WTC11 (cell line): ENCODE results near the gene GCK. TPM values are rescaled to one million over a fixed set of nuclear protein-coding genes. Genes with fewer than 3 reads are reported as not detected.
"Not testable (repeated sequence)": the region's sequence is repeated elsewhere in the genome, so short reads cannot be mapped to it uniquely, and the experiment has no call there.

Source experiments
- ATAC-seq: fragments of 200-7000 bp; cut with Tn5 transposase; 2 replicates; pipeline ENCODE4 v1.10.0; 2021; ENCODE audit warnings: mild to moderate bottlenecking, moderate library complexity
- CTCF ChIA-PET: fragments of 300-600 bp; sonication (Branson Sonifier 250); formaldehyde crosslinking; loops from one replicate; lab custom pipeline; 2021; ENCODE audit warnings: antibody characterized with exemption; lab: Charles Lee
- POLR2A ChIA-PET: fragments of 350-600 bp; sonication (Branson Sonifier 250); formaldehyde crosslinking; loops from one replicate; lab custom pipeline; 2021; ENCODE audit warnings: antibody characterized with exemption; lab: Charles Lee
- DNase-seq: peaks from one replicate; pipeline ENCODE4 v3.0.0; 2021; ENCODE audit warnings: low spot score
- H3K27ac Mint-ChIP-seq: 2 replicates; pipeline ENCODE4 v1.8.0; 2021; ENCODE audit warnings: mixed read lengths
- H3K27me3 Mint-ChIP-seq: 2 replicates; pipeline ENCODE4 v1.8.0; 2021; ENCODE audit warnings: low read depth, mild to moderate bottlenecking, moderate library complexity, mixed read lengths
- H3K36me3 Mint-ChIP-seq: 2 replicates; pipeline ENCODE4 v1.8.0; 2021; ENCODE audit warnings: mixed read lengths
- H3K4me1 Mint-ChIP-seq: 2 replicates; pipeline ENCODE4 v1.8.0; 2022; ENCODE audit warnings: mixed read lengths
- H3K4me3 Mint-ChIP-seq: 2 replicates; pipeline ENCODE4 v1.8.0; 2021; ENCODE audit warnings: mild to moderate bottlenecking, moderate library complexity, mixed read lengths
- H3K9me3 Mint-ChIP-seq: 2 replicates; pipeline ENCODE4 v1.8.0; 2021; ENCODE audit warnings: mixed read lengths
- ATF2 ChIP-seq: sonication (generic); formaldehyde crosslinking; IDR thresholded peaks from 2 replicates; pipeline ENCODE4 v1.8.1; 2022; ENCODE audit warnings: low read depth, missing genetic modification reagents, borderline replicate concordance
- ATF6 ChIP-seq: sonication (generic); formaldehyde crosslinking; IDR thresholded peaks from 2 replicates; pipeline ENCODE4 v1.8.1; 2023; ENCODE audit warnings: mild to moderate bottlenecking, missing genetic modification reagents
- E2F1 ChIP-seq: sonication (generic); formaldehyde crosslinking; IDR thresholded peaks from 2 replicates; pipeline ENCODE4 v1.8.0; 2022; ENCODE audit warnings: mild to moderate bottlenecking, missing genetic modification reagents
- E2F4 ChIP-seq: sonication (generic); formaldehyde crosslinking; IDR thresholded peaks from 2 replicates; pipeline ENCODE4 v1.8.1; 2022; ENCODE audit warnings: low read depth, mild to moderate bottlenecking, moderate library complexity, missing genetic modification reagents, borderline replicate concordance
- EMX1 ChIP-seq: fragments of 250-450 bp; sonication (Bioruptor Pico); IDR thresholded peaks from 2 replicates; pipeline ENCODE4 v1.8.0; 2021; ENCODE audit warnings: mild to moderate bottlenecking
- HMGXB4 ChIP-seq: sonication (generic); formaldehyde crosslinking; IDR thresholded peaks from 2 replicates; pipeline ENCODE4 v1.8.1; 2023; ENCODE audit warnings: mild to moderate bottlenecking, moderate library complexity, missing genetic modification reagents
- NFE2L1 ChIP-seq: sonication (generic); formaldehyde crosslinking; IDR thresholded peaks from 2 replicates; pipeline ENCODE4 v1.8.1; 2023; ENCODE audit warnings: missing genetic modification reagents
- NFYB ChIP-seq: sonication (generic); formaldehyde crosslinking; conservative IDR thresholded peaks from 2 replicates; pipeline ENCODE4 v1.8.0; 2022; ENCODE audit warnings: low read depth, missing genetic modification reagents
- SMAD4 ChIP-seq: sonication (generic); formaldehyde crosslinking; IDR thresholded peaks from 2 replicates; pipeline ENCODE4 v1.8.0; 2022; ENCODE audit warnings: mild to moderate bottlenecking, missing genetic modification reagents
- USF1 ChIP-seq: sonication (generic); formaldehyde crosslinking; IDR thresholded peaks from 2 replicates; pipeline ENCODE4 v1.8.0; 2022; ENCODE audit warnings: mild to moderate bottlenecking, missing genetic modification reagents
- ZNF232 ChIP-seq: sonication (generic); formaldehyde crosslinking; IDR thresholded peaks from 2 replicates; pipeline ENCODE4 v1.8.0; 2022; ENCODE audit warnings: mild to moderate bottlenecking, missing genetic modification reagents
- ZNF423 ChIP-seq: fragments of 250-450 bp; sonication (Bioruptor Pico); IDR thresholded peaks from 2 replicates; pipeline ENCODE4 v2.1.2; 2022; ENCODE audit warnings: mild to moderate bottlenecking, moderate library complexity
- ZSCAN18 ChIP-seq: fragments of 250-450 bp; sonication (Bioruptor Pico); IDR thresholded peaks from 2 replicates; pipeline ENCODE4 v2.1.2; 2022; ENCODE audit warnings: mild to moderate bottlenecking, moderate library complexity
- total RNA-seq: library from RNA; stranded (reverse); gene quantifications from 3 replicates; pipeline ENCODE4 v1.2.3, GENCODE V29; 2021

GCK gene
- total RNA-seq, 1 experiment from 2014 or later = 3.3 TPM

GRCh38 chr7:44128721-44129582, 60.3 kb downstream of the GCK start (continued):
- TF ChIP-seq ATF6 (CRISPR knock-in tag) (no peak), NFE2L1 (CRISPR knock-in tag) (no peak), ZNF423 (no peak), ZSCAN18 (CRISPR knock-in tag) (no peak), NFYB (CRISPR knock-in tag) (no peak), HMGXB4 (CRISPR knock-in tag) (no peak)

GRCh38 chr7:44127161-44127560, 62.1 kb downstream of the GCK start:
- H3K4me1 Mint-ChIP-seq = peaks cover 16% of the 10 kb centered on the region
- peaks cover 53% of the 10 kb centered on the region for H3K27me3 Mint-ChIP-seq
- TF ChIP-seq USF1 (CRISPR knock-in tag) (no peak), ZNF232 (CRISPR knock-in tag) (no peak), SMAD4 (no peak), NFYB (CRISPR knock-in tag) (no peak), E2F4 (CRISPR knock-in tag) (no peak), ATF2 (CRISPR knock-in tag) (no peak), E2F1 (no peak), EMX1 (CRISPR knock-in tag) (no peak)
- no peaks in the 10 kb centered on the region for H3K36me3 Mint-ChIP-seq
- no peak overlapping the region for H3K4me3 Mint-ChIP-seq
- ChIA-PET POLR2A (no interaction called here), CTCF (interaction anchor here (1.1 kb wide), 2 partner anchors 87 to 91 kb away, joined by 4 read pairs; no protein-coding TSS in a partner anchor)
- H3K9me3 Mint-ChIP-seq = peaks cover 10% of the 10 kb centered on the region; the same call in 1 of the 2 replicates
- no peak for ATAC-seq
- DNase-seq = no peak
- H3K27ac Mint-ChIP-seq = no peak overlapping the region

- CTCF ChIA-PET = interaction anchor here (0.8 to 1.1 kb wide), 2 partner anchors 22 to 41 kb away, joined by 3 read pairs; partner anchors contain the start of gene AEBP1
- H3K4me3 Mint-ChIP-seq, ATAC-seq, H3K36me3 Mint-ChIP-seq, DNase-seq, H3K27ac Mint-ChIP-seq, POLR2A ChIA-PET: not testable (repeated sequence)
- Mint-ChIP-seq H3K27me3 (peaks cover 50% of the 10 kb centered on the region), H3K9me3 (peaks cover 10% of the 10 kb centered on the region; the same call in 1 of the 2 replicates), H3K4me1 (peaks cover 14% of the 10 kb centered on the region)
Measured at GRCh38 chr7:44126574-44126973, 62.7 kb downstream of the GCK start.
